Activated naive CD4-positive, alpha-beta T cell treated with anti-CD3 and anti-CD28 coated beads for 36 hours (primary cell): ENCODE data around the gene TCHH. TPM values are rescaled to one million over a fixed set of nuclear protein-coding genes. Genes with fewer than 3 reads are reported as not detected.
"Not testable (repeated sequence)": the region's sequence is repeated elsewhere in the genome, so short reads cannot be mapped to it uniquely, and the experiment has no call there.

Experiments
- CTCF ChIA-PET: fragments of 350-600 bp; sonication (Branson Sonifier 250); formaldehyde crosslinking; loops from one replicate; lab custom pipeline; 2021; ENCODE audit warnings: antibody characterized with exemption; lab: Charles Lee
- DNase-seq: peaks from one replicate; pipeline ENCODE4 v3.0.0-alpha.2; 2020
- H3K27ac Mint-ChIP-seq: one replicate; pipeline ENCODE4 v1.8.0; 2021; ENCODE audit warnings: mild to moderate bottlenecking, mixed read lengths
- H3K27me3 Mint-ChIP-seq: one replicate; pipeline ENCODE4 v1.8.0; 2021; ENCODE audit warnings: low read depth, mixed read lengths
- H3K36me3 Mint-ChIP-seq: one replicate; pipeline ENCODE4 v1.8.0; 2021; ENCODE audit warnings: low read depth, mixed read lengths
- H3K4me1 Mint-ChIP-seq: one replicate; pipeline ENCODE4 v1.8.0; 2021; ENCODE audit warnings: low read depth, mixed read lengths
- H3K4me3 Mint-ChIP-seq: one replicate; pipeline ENCODE4 v1.8.0; 2021; ENCODE audit warnings: mild to moderate bottlenecking, moderate library complexity, mixed read lengths
- H3K9me3 Mint-ChIP-seq: one replicate; pipeline ENCODE4 v1.8.0; 2021; ENCODE audit warnings: mixed read lengths
- intact Hi-C: fragments of 100-400 bp; cut with micrococcal nuclease; formaldehyde crosslinking; loops from one replicate; pipeline ENCODE4 v1.15.1; 2023
- total RNA-seq, 2 experiments: library from RNA; stranded (reverse); gene quantifications; one replicate each; pipeline ENCODE4 v1.2.3, GENCODE V29; 2021

The TCHH gene
- total RNA-seq, 2 experiments from 2014 or later = not detected

DNA sequence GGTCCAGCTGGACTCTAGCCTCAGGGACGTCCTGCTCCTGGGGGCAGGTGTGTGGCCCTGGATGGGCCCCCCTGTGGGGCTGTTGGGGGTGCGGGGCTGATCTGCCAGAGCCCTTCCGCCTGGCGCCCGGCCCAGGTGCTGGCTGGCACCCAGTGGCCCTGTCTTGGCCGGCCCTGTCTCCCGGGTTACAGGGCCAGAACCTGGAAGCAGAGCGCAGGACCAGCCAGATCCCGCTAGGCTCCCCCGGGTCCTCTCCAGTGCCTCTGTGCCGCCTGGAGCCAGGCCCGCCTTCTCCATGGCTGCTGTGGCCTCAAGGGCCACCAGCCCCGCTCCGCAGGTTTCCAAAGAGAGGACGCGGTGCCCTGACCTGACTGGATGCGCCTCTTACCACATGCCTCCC lies 34.2 kb downstream of the TCHH start:
- H3K27ac Mint-ChIP-seq, H3K4me1 Mint-ChIP-seq, DNase-seq, CTCF ChIA-PET, H3K36me3 Mint-ChIP-seq, H3K4me3 Mint-ChIP-seq, H3K9me3 Mint-ChIP-seq, H3K27me3 Mint-ChIP-seq, intact Hi-C loops: not testable (repeated sequence)

DNA sequence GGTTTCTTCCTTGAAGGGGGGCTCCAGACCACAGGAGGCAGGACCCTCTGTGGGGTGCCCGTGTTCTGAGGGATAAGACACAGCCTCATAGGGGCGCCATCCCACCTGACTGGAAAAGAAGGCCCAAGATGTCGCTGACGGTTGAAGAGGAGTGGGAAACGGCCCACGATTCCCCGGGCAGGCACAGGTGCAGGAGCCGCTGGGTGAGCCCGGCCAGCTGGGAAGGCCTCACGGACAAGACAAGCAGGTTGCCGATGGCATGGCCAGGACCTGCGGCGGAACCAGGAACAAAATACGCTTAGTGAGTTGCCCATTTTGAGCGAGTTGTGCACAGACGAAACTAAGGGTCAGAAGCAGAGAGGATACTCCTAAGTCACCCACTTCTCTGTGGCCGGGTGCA lies 34.8 kb downstream of the TCHH start:
- H3K4me1 Mint-ChIP-seq, CTCF ChIA-PET, H3K9me3 Mint-ChIP-seq, intact Hi-C loops, DNase-seq, H3K36me3 Mint-ChIP-seq, H3K27ac Mint-ChIP-seq, H3K4me3 Mint-ChIP-seq: not testable (repeated sequence)
- H3K27me3 Mint-ChIP-seq = peaks cover 10% of the 10 kb centered on the region

DNA sequence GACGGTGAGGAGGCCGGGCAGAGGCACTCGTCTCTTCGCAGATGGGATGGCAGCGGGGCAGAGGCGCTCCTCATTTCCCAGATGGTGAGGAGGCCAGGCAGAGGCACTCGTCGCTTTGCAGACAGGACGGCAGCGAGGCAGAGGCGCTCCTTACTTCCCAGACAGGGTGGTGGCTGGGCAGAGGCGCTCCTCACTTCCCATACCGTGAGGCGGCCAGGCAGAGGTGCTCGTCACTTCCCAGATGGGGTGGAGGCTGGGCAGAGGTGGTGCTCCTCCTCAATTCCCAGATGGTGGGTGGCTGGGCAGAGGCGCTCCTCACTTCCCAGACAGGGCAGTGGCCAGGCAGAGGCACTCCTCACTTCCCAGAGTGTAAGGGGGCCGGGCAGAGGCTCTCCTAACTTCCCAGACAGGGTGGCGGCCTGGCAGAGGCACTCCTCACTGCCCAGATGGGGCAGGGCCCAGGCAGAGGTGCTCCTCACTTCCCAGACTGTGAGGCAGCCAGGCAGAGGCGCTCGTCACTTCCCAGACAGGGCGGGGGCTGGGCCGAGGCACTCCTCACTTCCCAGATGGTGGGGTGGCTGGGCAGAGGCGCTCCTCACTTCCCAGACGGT lies 36.3 kb downstream of the TCHH start:
- H3K27me3 Mint-ChIP-seq = peaks cover 10% of the 10 kb centered on the region
- intact Hi-C loops = no loop called here
- no peaks in the 10 kb centered on the region for H3K4me1 Mint-ChIP-seq
- H3K9me3 Mint-ChIP-seq = no peaks in the 10 kb centered on the region
- H3K36me3 Mint-ChIP-seq = no peaks in the 10 kb centered on the region
- no peak overlapping the region for H3K4me3 Mint-ChIP-seq
- CTCF ChIA-PET = no interaction called here
- H3K27ac Mint-ChIP-seq = no peak overlapping the region
- no peak for DNase-seq

DNA sequence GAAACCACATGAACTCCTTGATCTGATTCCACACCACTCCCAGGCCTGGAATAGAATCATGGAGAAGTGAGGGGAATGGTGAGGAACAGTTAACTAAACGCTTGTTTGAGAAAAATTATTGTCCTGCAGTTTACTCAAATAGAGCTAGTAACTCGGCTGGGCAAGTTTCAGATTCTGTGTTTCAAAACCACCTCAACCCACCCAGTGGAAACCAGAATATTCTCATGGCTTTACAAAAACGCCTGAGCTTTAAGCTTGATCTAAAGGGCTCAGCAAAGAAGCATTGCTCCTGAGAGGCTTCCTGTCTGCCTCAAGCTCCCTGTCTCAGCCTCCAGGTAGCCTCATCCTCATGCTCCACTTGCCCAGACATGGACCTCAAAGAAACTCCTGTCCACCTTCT lies 42.9 kb downstream of the TCHH start:
- no peaks in the 10 kb centered on the region for H3K4me1 Mint-ChIP-seq
- no peak for DNase-seq
- peaks cover 15% of the 10 kb centered on the region for H3K27me3 Mint-ChIP-seq
- H3K4me3 Mint-ChIP-seq = no peak overlapping the region
- intact Hi-C loops = no loop called here
- H3K27ac Mint-ChIP-seq = no peak overlapping the region
- CTCF ChIA-PET = interaction anchor here (0.9 kb wide), 1 partner anchor 19 kb away, joined by 4 read pairs; no protein-coding TSS in a partner anchor
- no peaks in the 10 kb centered on the region for H3K36me3 Mint-ChIP-seq
- H3K9me3 Mint-ChIP-seq = no peaks in the 10 kb centered on the region

DNA sequence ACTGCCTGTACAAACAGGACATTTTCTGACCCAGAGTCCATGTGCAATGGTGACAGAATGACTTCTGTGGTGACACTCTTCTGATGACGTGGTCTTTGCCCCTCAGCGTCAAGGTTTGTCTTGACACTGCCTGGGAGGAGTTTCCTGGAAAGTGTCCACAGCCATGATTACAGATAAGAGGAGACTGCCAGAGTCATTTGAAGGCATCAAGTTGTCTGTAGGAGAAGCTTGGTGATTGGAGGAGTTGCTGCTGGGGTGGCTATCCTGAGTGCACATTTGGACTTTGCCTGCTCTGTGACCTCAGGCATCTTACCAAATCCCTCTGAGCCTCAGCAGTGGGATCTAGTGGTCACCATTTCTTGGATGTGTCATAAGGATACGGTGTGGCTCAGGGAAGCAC lies 44.1 kb downstream of the TCHH start:
- no peak overlapping the region for H3K27ac Mint-ChIP-seq
- H3K9me3 Mint-ChIP-seq = no peaks in the 10 kb centered on the region
- H3K4me1 Mint-ChIP-seq = no peaks in the 10 kb centered on the region
- intact Hi-C loops = no loop called here
- CTCF ChIA-PET = no interaction called here
- peaks cover 13% of the 10 kb centered on the region for H3K27me3 Mint-ChIP-seq
- no peaks in the 10 kb centered on the region for H3K36me3 Mint-ChIP-seq
- DNase-seq = no peak
- no peak overlapping the region for H3K4me3 Mint-ChIP-seq

DNA sequence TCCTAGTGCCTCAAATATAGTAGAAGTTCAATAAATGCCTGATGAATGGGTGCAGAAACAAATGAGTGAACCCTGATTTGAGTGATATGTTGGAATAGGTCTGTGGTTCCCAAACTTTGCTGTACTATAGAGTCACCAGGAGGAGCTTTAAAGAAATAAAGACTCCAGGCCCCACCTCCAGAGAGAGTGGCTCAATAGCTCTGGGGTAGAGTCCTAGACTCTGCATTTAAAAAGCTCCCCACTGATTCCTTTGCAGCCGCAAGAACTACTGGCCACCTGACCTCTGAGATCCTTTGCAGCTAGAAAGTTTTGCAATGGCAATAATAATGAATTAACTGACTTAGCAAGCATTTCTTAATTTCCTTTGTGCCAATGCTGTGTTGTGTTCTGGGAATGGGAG lies 47.3 kb downstream of the TCHH start:
- Mint-ChIP-seq H3K4me3 (no peak overlapping the region), H3K27me3 (peaks cover 17% of the 10 kb centered on the region), H3K36me3 (no peaks in the 10 kb centered on the region), H3K9me3 (no peaks in the 10 kb centered on the region), H3K4me1 (no peaks in the 10 kb centered on the region), H3K27ac (no peak overlapping the region)
- CTCF ChIA-PET = interaction anchor here (1.2 kb wide), 1 partner anchor 15 kb away, joined by 7 read pairs; no protein-coding TSS in a partner anchor
- intact Hi-C loops = no loop called here
- no peak for DNase-seq

DNA sequence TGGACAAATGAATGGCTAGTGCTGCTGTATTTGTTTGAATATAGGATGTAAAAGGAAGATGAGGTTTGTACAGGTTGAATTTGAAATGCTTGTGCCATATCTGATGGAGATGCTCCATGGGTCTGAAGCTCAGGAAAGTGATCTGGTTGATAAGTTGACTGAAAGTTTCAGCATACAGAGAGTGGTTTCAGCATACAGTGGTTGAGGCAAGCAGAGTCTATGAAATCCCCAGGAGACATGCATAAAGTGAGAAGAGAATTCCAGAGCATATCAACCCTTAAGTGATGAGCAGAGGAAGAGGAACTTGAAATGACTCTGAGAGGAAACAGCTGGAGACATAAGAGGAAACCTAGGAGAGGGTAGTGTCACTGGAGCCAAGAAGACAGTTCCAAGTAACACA lies 48.1 kb downstream of the TCHH start:
- H3K27me3 Mint-ChIP-seq = peaks cover 16% of the 10 kb centered on the region
- no peak for DNase-seq
- intact Hi-C loops = no loop called here
- no peak overlapping the region for H3K27ac Mint-ChIP-seq
- H3K4me3 Mint-ChIP-seq = no peak overlapping the region
- CTCF ChIA-PET = interaction anchor here (2.8 kb wide), 1 partner anchor 14 kb away, joined by 7 read pairs; no protein-coding TSS in a partner anchor
- H3K4me1 Mint-ChIP-seq = no peaks in the 10 kb centered on the region
- H3K9me3 Mint-ChIP-seq = no peaks in the 10 kb centered on the region
- H3K36me3 Mint-ChIP-seq = no peaks in the 10 kb centered on the region

DNA sequence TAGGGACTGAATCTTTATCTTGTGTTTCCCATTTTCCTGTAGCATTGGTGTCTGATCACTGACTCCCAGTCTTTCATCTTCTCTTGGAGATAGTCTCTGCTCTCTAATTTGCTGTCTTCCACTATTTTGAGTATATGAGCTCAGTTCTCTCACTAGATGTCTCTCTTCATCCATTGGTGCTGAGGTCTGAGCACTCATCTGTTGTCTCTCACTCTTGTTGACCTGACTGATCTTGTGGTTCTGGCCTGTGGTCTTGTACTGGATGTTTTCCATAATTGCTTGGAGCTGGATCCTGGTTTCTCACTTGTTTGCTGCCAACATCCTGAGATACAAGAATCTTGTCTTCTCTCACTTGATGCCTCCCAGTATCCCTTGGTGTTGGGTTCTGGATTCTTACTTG lies 53.3 kb downstream of the TCHH start:
- H3K9me3 Mint-ChIP-seq = no peaks in the 10 kb centered on the region
- H3K27me3 Mint-ChIP-seq = peaks cover 11% of the 10 kb centered on the region
- intact Hi-C loops = no loop called here
- no peaks in the 10 kb centered on the region for H3K36me3 Mint-ChIP-seq
- no peaks in the 10 kb centered on the region for H3K4me1 Mint-ChIP-seq
- CTCF ChIA-PET = interaction anchor here (2.4 to 15.5 kb wide), 2 partner anchors 9 to 122 kb away, joined by 12 to 266 read pairs; no protein-coding TSS in a partner anchor
- H3K4me3 Mint-ChIP-seq = no peak overlapping the region
- DNase-seq = no peak
- no peak overlapping the region for H3K27ac Mint-ChIP-seq

Other genes with a start within 250 kb of the TCHH start
- 10 to 100 TPM; 20.1 to 22.0 TPM for gene THEM4, start 205.9 kb downstream of the TCHH start, total RNA-seq
- gene S100A10, start 121.6 kb downstream of the TCHH start, total RNA-seq = 100 to 1,000 TPM; 159 to 170 TPM
- gene S100A11, start 78.4 kb downstream of the TCHH start, total RNA-seq = 100 to 1,000 TPM; 229 to 235 TPM
- not detected for gene TCHHL1, start 26.4 kb downstream of the TCHH start, total RNA-seq
- gene RPTN, start 43.8 kb upstream of the TCHH start, total RNA-seq = not detected
- gene HRNR, start 108.7 kb upstream of the TCHH start, total RNA-seq = not detected
- not detected for gene FLG, start 209.8 kb upstream of the TCHH start, total RNA-seq
- not detected for gene FLG2, start 244.6 kb upstream of the TCHH start, total RNA-seq